Suprapubic skin (tissue), 3 donors: ENCODE measurements around the gene PEMT.

Experiments
- CTCF ChIP-seq, 2 donors: fragments of 200-600 bp in 1 of 2; fragments of 450-650 bp in 1 of 2; sonication (generic) in 1 of 2; IDR thresholded peaks; one replicate each; pipeline ENCODE4 v1.5.1; 2016 to 2019; ENCODE audit warnings: antibody characterized with exemption in 2 of 2, mild to moderate bottlenecking in 1 of 2, moderate library complexity in 1 of 2
- POLR2AphosphoS5 ChIP-seq, 3 donors: sonication (generic); formaldehyde crosslinking; IDR thresholded peaks; one replicate each; pipeline ENCODE4 v1.6.1; 2017; ENCODE audit warnings: antibody characterized with exemption in 3 of 3

- TF ChIP-seq POLR2AphosphoS5 (IDR thresholded peaks at IDR 0.05) (no peak), CTCF (IDR thresholded peaks at IDR 0.05) (no peak)
Measured at GRCh38 chr17:17635126-17635525, 43.6 kb upstream of the PEMT start.
